Measurements from ENCODE around the gene NEIL3.

GRCh38 chr4:177309522-177310371 lies at the start of gene NEIL3:
- no peak for TF ChIP-seq CTCF (IDR thresholded peaks at IDR 0.05; ENCODE audit: insufficient read depth, low read length)
- peak; percentile 91 for TF ChIP-seq POLR2AphosphoS5 (IDR thresholded peaks at IDR 0.05; ENCODE audit: low read depth)
- peak; percentile 72 for TF ChIP-seq REST (IDR thresholded peaks at IDR 0.05; ENCODE audit: insufficient replicate concordance, low read depth)
- TF ChIP-seq SPI1 (IDR thresholded peaks at IDR 0.05; ENCODE audit: borderline replicate concordance, low read depth) = peak; percentile 5; the same call in 1 of the 2 replicates
- no peak for TF ChIP-seq GABPA (IDR thresholded peaks at IDR 0.05; ENCODE audit: low read depth)
